ENCODE data around the gene LRRTM1. TPM values are rescaled to one million over a fixed set of nuclear protein-coding genes. Genes with fewer than 3 reads are reported as not detected.

The LRRTM1 gene
- total and polyA plus RNA-seq, 5 donors from 2014 or later: not detected

GRCh38 chr2:80300954-80301353 lies 3.6 kb downstream of the LRRTM1 start:
- Histone ChIP-seq H3K27me3 (ENCODE audit: control insufficient read depth, insufficient read depth, low read length) (no peaks in the 10 kb centered on the region), H3K27ac (ENCODE audit: insufficient read depth, low read length, poor library complexity, severe bottlenecking) (no peak overlapping the region), H3K4me3 (ENCODE audit: low read depth, low read length) (no peak overlapping the region), H3K9me3 (ENCODE audit: control insufficient read depth in 2 of 2, low read length in 2 of 2) (no peaks in the 10 kb centered on the region), H3K4me1 (ENCODE audit: control insufficient read depth, insufficient read depth, low read length, poor library complexity, severe bottlenecking) (no peaks in the 10 kb centered on the region), H3K36me3 (ENCODE audit: control insufficient read depth, insufficient read depth, low read length) (no peaks in the 10 kb centered on the region)
- Mint-ChIP-seq H3K4me1 (no peaks in the 10 kb centered on the region), H3K9me3 (peaks cover 0 to 13% (median 3%) of the 10 kb centered on the region in 7 donors), H3K36me3 (no peaks in the 10 kb centered on the region), H3K4me3 (no peak overlapping the region), H3K27ac (peak overlapping the region in 1 of 3 donors; percentile 35), H3K27me3 (peaks cover 11% of the 10 kb centered on the region)
- no peak for DNase-seq
- ATAC-seq (ENCODE audit: low read depth in 2 of 2): no peak

- Histone ChIP-seq H3K9me3 (ENCODE audit: control insufficient read depth in 2 of 2, low read length in 2 of 2) (no peaks in the 10 kb centered on the region), H3K27me3 (ENCODE audit: control insufficient read depth, insufficient read depth, low read length) (no peaks in the 10 kb centered on the region), H3K4me1 (ENCODE audit: control insufficient read depth, insufficient read depth, low read length, poor library complexity, severe bottlenecking) (no peaks in the 10 kb centered on the region), H3K4me3 (ENCODE audit: low read depth, low read length) (no peak overlapping the region), H3K27ac (ENCODE audit: insufficient read depth, low read length, poor library complexity, severe bottlenecking) (no peak overlapping the region), H3K36me3 (ENCODE audit: control insufficient read depth, insufficient read depth, low read length) (no peaks in the 10 kb centered on the region)
- no peak overlapping the region for H3K4me3 Mint-ChIP-seq
- H3K4me1 Mint-ChIP-seq: no peaks in the 10 kb centered on the region
- no peaks in the 10 kb centered on the region for H3K36me3 Mint-ChIP-seq
- H3K27ac Mint-ChIP-seq: no peak overlapping the region
- peaks cover 0 to 12% (median 7%) of the 10 kb centered on the region in 7 donors for H3K9me3 Mint-ChIP-seq
- ATAC-seq (ENCODE audit: low read depth in 2 of 2): no peak
- DNase-seq: no peak
- H3K27me3 Mint-ChIP-seq: peaks cover 11% of the 10 kb centered on the region
Observed at GRCh38 chr2:80300346-80300745, 4.2 kb downstream of the LRRTM1 start.

GRCh38 chr2:80299661-80300060 lies 4.9 kb downstream of the LRRTM1 start:
- Histone ChIP-seq H3K4me1 (ENCODE audit: control insufficient read depth, insufficient read depth, low read length, poor library complexity, severe bottlenecking) (no peaks in the 10 kb centered on the region), H3K4me3 (ENCODE audit: low read depth, low read length) (no peak overlapping the region), H3K27ac (ENCODE audit: insufficient read depth, low read length, poor library complexity, severe bottlenecking) (no peak overlapping the region), H3K27me3 (ENCODE audit: control insufficient read depth, insufficient read depth, low read length) (no peaks in the 10 kb centered on the region), H3K9me3 (ENCODE audit: control insufficient read depth in 2 of 2, low read length in 2 of 2) (no peaks in the 10 kb centered on the region), H3K36me3 (ENCODE audit: control insufficient read depth, insufficient read depth, low read length) (no peaks in the 10 kb centered on the region)
- Mint-ChIP-seq H3K4me3 (no peak overlapping the region), H3K27me3 (peaks cover 11% of the 10 kb centered on the region), H3K9me3 (peaks cover 0 to 14% (median 7%) of the 10 kb centered on the region in 7 donors), H3K36me3 (no peaks in the 10 kb centered on the region), H3K4me1 (no peaks in the 10 kb centered on the region), H3K27ac (no peak overlapping the region)
- DNase-seq (no peak), ATAC-seq (ENCODE audit: low read depth in 2 of 2) (no peak)

- no peaks in the 10 kb centered on the region for H3K27me3 ChIP-seq (ENCODE audit: control insufficient read depth, insufficient read depth, low read length)
- H3K36me3 ChIP-seq (ENCODE audit: control insufficient read depth, insufficient read depth, low read length): no peaks in the 10 kb centered on the region
- H3K36me3 Mint-ChIP-seq: no peaks in the 10 kb centered on the region
- peaks cover 0 to 14% (median 7%) of the 10 kb centered on the region in 7 donors for H3K9me3 Mint-ChIP-seq
- peaks cover 11% of the 10 kb centered on the region for H3K27me3 Mint-ChIP-seq
- H3K4me3 ChIP-seq (ENCODE audit: low read depth, low read length): no peak overlapping the region
- no peak overlapping the region for H3K27ac ChIP-seq (ENCODE audit: insufficient read depth, low read length, poor library complexity, severe bottlenecking)
- H3K9me3 ChIP-seq (ENCODE audit: control insufficient read depth in 2 of 2, low read length in 2 of 2): no peaks in the 10 kb centered on the region
- H3K27ac Mint-ChIP-seq: no peak overlapping the region
- ATAC-seq (ENCODE audit: low read depth in 2 of 2) (no peak), DNase-seq (no peak)
- no peaks in the 10 kb centered on the region for H3K4me1 ChIP-seq (ENCODE audit: control insufficient read depth, insufficient read depth, low read length, poor library complexity, severe bottlenecking)
- H3K4me3 Mint-ChIP-seq: no peak overlapping the region
- H3K4me1 Mint-ChIP-seq: no peaks in the 10 kb centered on the region
Observed at GRCh38 chr2:80298954-80299353, 5.6 kb downstream of the LRRTM1 start.

- Histone ChIP-seq H3K27ac (ENCODE audit: insufficient read depth, low read length, poor library complexity, severe bottlenecking) (no peak overlapping the region), H3K4me3 (ENCODE audit: low read depth, low read length) (no peak overlapping the region), H3K27me3 (ENCODE audit: control insufficient read depth, insufficient read depth, low read length) (no peaks in the 10 kb centered on the region), H3K36me3 (ENCODE audit: control insufficient read depth, insufficient read depth, low read length) (no peaks in the 10 kb centered on the region), H3K9me3 (ENCODE audit: control insufficient read depth in 2 of 2, low read length in 2 of 2) (no peaks in the 10 kb centered on the region), H3K4me1 (ENCODE audit: control insufficient read depth, insufficient read depth, low read length, poor library complexity, severe bottlenecking) (no peaks in the 10 kb centered on the region)
- Mint-ChIP-seq H3K36me3 (no peaks in the 10 kb centered on the region), H3K9me3 (peaks cover 2 to 10% (median 5%) of the 10 kb centered on the region in 7 donors), H3K27ac (no peak overlapping the region), H3K4me1 (no peaks in the 10 kb centered on the region), H3K27me3 (no peaks in the 10 kb centered on the region), H3K4me3 (no peak overlapping the region)
- ATAC-seq (ENCODE audit: low read depth in 2 of 2) (no peak), DNase-seq (no peak)
Observed at GRCh38 chr2:80293039-80293438, 11.5 kb downstream of the LRRTM1 start.

GRCh38 chr2:80292474-80292873 lies 12.1 kb downstream of the LRRTM1 start:
- Mint-ChIP-seq H3K27ac (no peak overlapping the region), H3K4me1 (no peaks in the 10 kb centered on the region), H3K4me3 (no peak overlapping the region), H3K27me3 (no peaks in the 10 kb centered on the region), H3K36me3 (no peaks in the 10 kb centered on the region), H3K9me3 (peaks cover 2 to 10% (median 5%) of the 10 kb centered on the region in 7 donors)
- DNase-seq: no peak
- Histone ChIP-seq H3K4me1 (ENCODE audit: control insufficient read depth, insufficient read depth, low read length, poor library complexity, severe bottlenecking) (no peaks in the 10 kb centered on the region), H3K27ac (ENCODE audit: insufficient read depth, low read length, poor library complexity, severe bottlenecking) (no peak overlapping the region), H3K4me3 (ENCODE audit: low read depth, low read length) (no peak overlapping the region), H3K27me3 (ENCODE audit: control insufficient read depth, insufficient read depth, low read length) (no peaks in the 10 kb centered on the region), H3K9me3 (ENCODE audit: control insufficient read depth in 2 of 2, low read length in 2 of 2) (no peaks in the 10 kb centered on the region), H3K36me3 (ENCODE audit: control insufficient read depth, insufficient read depth, low read length) (no peaks in the 10 kb centered on the region)
- ATAC-seq (ENCODE audit: low read depth in 2 of 2): no peak

GRCh38 chr2:80291656-80292055 lies 12.9 kb downstream of the LRRTM1 start:
- H3K4me3 Mint-ChIP-seq: no peak overlapping the region
- DNase-seq (no peak), ATAC-seq (ENCODE audit: low read depth in 2 of 2) (no peak)
- Histone ChIP-seq H3K4me1 (ENCODE audit: control insufficient read depth, insufficient read depth, low read length, poor library complexity, severe bottlenecking) (no peaks in the 10 kb centered on the region), H3K4me3 (ENCODE audit: low read depth, low read length) (no peak overlapping the region), H3K9me3 (ENCODE audit: control insufficient read depth in 2 of 2, low read length in 2 of 2) (no peaks in the 10 kb centered on the region), H3K27ac (ENCODE audit: insufficient read depth, low read length, poor library complexity, severe bottlenecking) (no peak overlapping the region), H3K36me3 (ENCODE audit: control insufficient read depth, insufficient read depth, low read length) (no peaks in the 10 kb centered on the region), H3K27me3 (ENCODE audit: control insufficient read depth, insufficient read depth, low read length) (no peaks in the 10 kb centered on the region)
- H3K9me3 Mint-ChIP-seq: peaks cover 2 to 14% (median 7%) of the 10 kb centered on the region in 7 donors
- H3K27me3 Mint-ChIP-seq: no peaks in the 10 kb centered on the region
- no peaks in the 10 kb centered on the region for H3K36me3 Mint-ChIP-seq
- H3K27ac Mint-ChIP-seq: no peak overlapping the region
- H3K4me1 Mint-ChIP-seq: no peaks in the 10 kb centered on the region

- H3K27ac ChIP-seq (ENCODE audit: insufficient read depth, low read length, poor library complexity, severe bottlenecking): no peak overlapping the region
- no peaks in the 10 kb centered on the region for H3K27me3 ChIP-seq (ENCODE audit: control insufficient read depth, insufficient read depth, low read length)
- Mint-ChIP-seq H3K27ac (no peak overlapping the region), H3K4me1 (no peaks in the 10 kb centered on the region), H3K4me3 (no peak overlapping the region), H3K27me3 (no peaks in the 10 kb centered on the region), H3K9me3 (peaks cover 2 to 15% (median 13%) of the 10 kb centered on the region in 7 donors), H3K36me3 (no peaks in the 10 kb centered on the region)
- ATAC-seq (ENCODE audit: low read depth in 2 of 2) (no peak), DNase-seq (no peak)
- no peaks in the 10 kb centered on the region for H3K36me3 ChIP-seq (ENCODE audit: control insufficient read depth, insufficient read depth, low read length)
- no peaks in the 10 kb centered on the region for H3K4me1 ChIP-seq (ENCODE audit: control insufficient read depth, insufficient read depth, low read length, poor library complexity, severe bottlenecking)
- H3K4me3 ChIP-seq (ENCODE audit: low read depth, low read length): no peak overlapping the region
- no peaks in the 10 kb centered on the region for H3K9me3 ChIP-seq (ENCODE audit: control insufficient read depth in 2 of 2, low read length in 2 of 2)
Observed at GRCh38 chr2:80288576-80288975, 16.0 kb downstream of the LRRTM1 start.
